Parathyroid adenoma (tissue), 2 donors: ENCODE measurements around the gene TSPAN14.

Experiments
- H2AFZ ChIP-seq: fragments of 300-600 bp; sonication (generic); one replicate; pipeline ENCODE4 v1.7.0; 2017; ENCODE audit warnings: antibody characterized with exemption, mild to moderate bottlenecking
- H3K27ac ChIP-seq: fragments of 300-600 bp; sonication (generic); one replicate; pipeline ENCODE4 v1.7.0; 2017
- H3K27me3 ChIP-seq: fragments of 300-600 bp; sonication (generic); one replicate; pipeline ENCODE4 v1.7.0; 2017; ENCODE audit warnings: low read length; ENCODE audit not compliant: control insufficient read depth, insufficient read depth
- H3K36me3 ChIP-seq: fragments of 300-600 bp; sonication (generic); one replicate; pipeline ENCODE4 v1.7.0; 2017; ENCODE audit warnings: low read length; ENCODE audit not compliant: control insufficient read depth, insufficient read depth
- H3K4me1 ChIP-seq: fragments of 300-600 bp; sonication (generic); one replicate; pipeline ENCODE4 v1.7.0; 2017; ENCODE audit warnings: control low read depth
- H3K4me2 ChIP-seq: fragments of 300-600 bp; sonication (generic); one replicate; pipeline ENCODE4 v1.7.0; 2017; ENCODE audit warnings: low read length
- H3K4me3 ChIP-seq: fragments of 300-600 bp; sonication (generic); one replicate; pipeline ENCODE4 v1.7.0; 2017; ENCODE audit warnings: low read depth, low read length
- H3K79me2 ChIP-seq: fragments of 300-600 bp; sonication (generic); one replicate; pipeline ENCODE4 v1.7.0; 2017; ENCODE audit warnings: control low read depth
- H3K9ac ChIP-seq: fragments of 300-600 bp; sonication (generic); one replicate; pipeline ENCODE4 v1.7.0; 2017; ENCODE audit warnings: mild to moderate bottlenecking
- H3K9me3 ChIP-seq: fragments of 300-600 bp; sonication (generic); one replicate; pipeline ENCODE4 v1.7.0; 2017; ENCODE audit warnings: low read length; ENCODE audit not compliant: control insufficient read depth
- CTCF ChIP-seq: fragments of 300-600 bp; sonication (generic); IDR thresholded peaks from one replicate; pipeline ENCODE4 v1.7.0; 2017; ENCODE audit warnings: antibody characterized with exemption, mild to moderate bottlenecking
- donor health status: primary hyperparathyroidism.

TSPAN14 gene

GRCh38 chr10:80528185-80528700, 74.1 kb downstream of the TSPAN14 start:
- no peak overlapping the region for H3K27ac ChIP-seq

GRCh38 chr10:80528901-80529300, 74.8 kb downstream of the TSPAN14 start:
- Histone ChIP-seq H3K4me1 (no peaks in the 10 kb centered on the region), H3K27me3 (no peaks in the 10 kb centered on the region), H2AFZ (no peak overlapping the region), H3K27ac (no peak overlapping the region), H3K4me3 (no peak overlapping the region), H3K4me2 (no peak overlapping the region), H3K36me3 (no peaks in the 10 kb centered on the region), H3K9me3 (no peaks in the 10 kb centered on the region), H3K9ac (no peak overlapping the region), H3K79me2 (no peaks in the 10 kb centered on the region)
- no peak for TF ChIP-seq CTCF

More at GRCh38 chr10:80528185-80528700, 74.1 kb downstream of the TSPAN14 start:
- TF ChIP-seq CTCF = no peak
- H2AFZ ChIP-seq = no peak overlapping the region
- no peak overlapping the region for H3K4me3 ChIP-seq
- no peaks in the 10 kb centered on the region for H3K4me1 ChIP-seq
- no peak overlapping the region for H3K9ac ChIP-seq
- H3K9me3 ChIP-seq = no peaks in the 10 kb centered on the region
- H3K79me2 ChIP-seq = no peaks in the 10 kb centered on the region
- no peaks in the 10 kb centered on the region for H3K36me3 ChIP-seq
- no peak overlapping the region for H3K4me2 ChIP-seq
- H3K27me3 ChIP-seq = no peaks in the 10 kb centered on the region

GRCh38 chr10:80529604-80530003, 75.5 kb downstream of the TSPAN14 start:
- TF ChIP-seq CTCF = no peak
- H3K4me3 ChIP-seq = no peak overlapping the region
- H3K9ac ChIP-seq = no peak overlapping the region
- H3K79me2 ChIP-seq = no peaks in the 10 kb centered on the region
- H2AFZ ChIP-seq = no peak overlapping the region
- no peaks in the 10 kb centered on the region for H3K36me3 ChIP-seq
- no peaks in the 10 kb centered on the region for H3K9me3 ChIP-seq
- no peak overlapping the region for H3K4me2 ChIP-seq
- no peak overlapping the region for H3K27ac ChIP-seq
- no peaks in the 10 kb centered on the region for H3K27me3 ChIP-seq
- no peaks in the 10 kb centered on the region for H3K4me1 ChIP-seq

- Histone ChIP-seq H3K9ac (no peak overlapping the region), H3K4me1 (no peaks in the 10 kb centered on the region), H3K36me3 (no peaks in the 10 kb centered on the region), H3K4me2 (no peak overlapping the region), H3K4me3 (no peak overlapping the region), H3K27ac (no peak overlapping the region), H3K27me3 (no peaks in the 10 kb centered on the region), H3K9me3 (no peaks in the 10 kb centered on the region), H3K79me2 (no peaks in the 10 kb centered on the region), H2AFZ (no peak overlapping the region)
- no peak for TF ChIP-seq CTCF
Observed at GRCh38 chr10:80530251-80530650, 76.1 kb downstream of the TSPAN14 start.

- Histone ChIP-seq H3K9ac (no peak overlapping the region), H3K4me3 (no peak overlapping the region), H3K79me2 (no peaks in the 10 kb centered on the region), H3K27me3 (no peaks in the 10 kb centered on the region), H2AFZ (no peak overlapping the region), H3K27ac (no peak overlapping the region), H3K4me2 (no peak overlapping the region), H3K4me1 (no peaks in the 10 kb centered on the region), H3K9me3 (no peaks in the 10 kb centered on the region), H3K36me3 (no peaks in the 10 kb centered on the region)
- TF ChIP-seq CTCF = no peak
Observed at GRCh38 chr10:80530816-80531215, 76.7 kb downstream of the TSPAN14 start.
